ENCODE measurements around the gene TCEAL6. TPM values are rescaled to one million over a fixed set of nuclear protein-coding genes. Genes with fewer than 3 reads are reported as not detected.
"Not testable (repeated sequence)": the region's sequence is repeated elsewhere in the genome, so short reads cannot be mapped to it uniquely, and the experiment has no call there.

TCEAL6 gene
- under 1 TPM; 0.19 to 0.54 (median 0.31) TPM for polyA plus RNA-seq (ENCODE audit: insufficient read length in 3 of 3)

DNA sequence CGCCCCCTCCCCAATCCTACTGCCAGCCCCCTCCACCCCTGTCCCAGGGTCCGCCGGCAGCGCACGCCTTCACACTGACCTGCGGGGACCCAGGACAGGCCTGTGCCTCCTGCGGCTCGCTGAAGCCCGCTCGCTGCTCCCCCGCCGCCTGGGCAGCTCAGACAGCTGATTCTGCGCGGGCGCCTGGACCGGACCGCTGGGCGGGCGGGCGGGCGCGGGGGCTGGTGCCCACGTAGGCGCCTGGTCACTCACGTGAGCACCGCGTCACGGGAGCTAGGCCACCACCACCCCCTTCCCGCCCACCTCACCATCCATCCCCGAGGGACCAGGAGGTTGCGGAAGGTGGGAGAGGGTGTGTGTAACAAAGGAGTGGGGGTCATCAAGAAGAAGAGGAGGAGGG lies at the start of gene TCEAL6:
Gene TCEAL6 (minus strand): TSS at position 208 of the 400 bp plus-strand sequence.
- not testable (repeated sequence) for DNase-seq (ENCODE audit: low read depth in 3 of 3, low spot score in 2 of 3)

DNA sequence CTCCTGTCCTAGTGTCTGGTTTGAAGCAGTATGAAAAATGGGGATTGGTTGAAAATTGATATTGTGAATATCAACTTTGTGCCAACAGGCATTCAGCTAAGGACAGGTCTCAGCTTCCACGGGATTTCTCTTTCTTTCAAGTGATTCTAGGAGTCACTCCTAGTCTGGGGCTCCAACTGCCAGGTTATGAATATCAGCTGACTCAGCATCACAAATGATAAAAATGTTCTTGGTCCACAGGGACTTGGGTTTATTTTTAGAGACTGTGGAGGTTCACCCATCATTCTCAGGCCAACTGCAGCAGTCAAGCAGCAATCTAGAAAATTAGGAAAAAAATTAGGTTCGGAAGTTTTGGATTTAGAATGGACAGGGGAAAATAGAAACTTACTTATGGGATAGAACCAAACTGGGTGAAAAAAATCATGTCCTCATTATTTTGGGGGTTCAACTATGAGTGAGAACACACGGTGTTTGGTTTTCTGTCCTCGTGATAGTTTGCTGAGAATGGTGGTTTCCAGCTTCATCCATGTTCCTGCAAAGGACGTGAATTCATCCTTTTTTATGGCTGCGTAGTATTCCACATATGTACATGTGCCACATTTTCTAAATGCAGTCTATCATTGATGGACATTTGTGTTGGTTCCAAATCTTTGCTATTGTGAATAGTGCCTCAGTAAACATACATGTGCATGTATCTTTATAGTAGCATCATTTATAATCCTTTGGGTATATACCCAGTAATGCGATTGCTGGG lies 43.9 kb upstream of the TCEAL6 start:
- DNase-seq (ENCODE audit: low read depth in 3 of 3, low spot score in 2 of 3), result no peak

DNA sequence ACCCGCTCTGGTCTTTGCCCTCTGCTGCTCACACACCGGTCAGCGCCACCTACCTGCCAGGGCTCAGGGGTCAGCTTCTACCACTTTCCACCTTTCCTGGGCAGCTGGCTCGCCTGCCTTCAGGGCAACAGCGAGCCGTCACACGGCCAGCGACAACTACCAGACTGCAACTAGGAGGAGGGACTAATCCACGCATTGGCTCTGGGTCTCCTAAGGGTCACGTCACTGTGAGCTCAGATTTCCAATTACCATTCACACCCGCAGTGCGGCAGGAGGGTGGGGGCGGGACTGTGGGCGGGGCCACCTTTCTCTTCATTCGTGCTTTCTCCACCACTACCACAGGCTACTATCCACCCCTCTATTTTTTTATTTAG lies 13.5 kb upstream of the TCEAL6 start, which contains the start of gene BEX5:
Gene BEX5 (minus strand): TSS at position 172 of the 374 bp plus-strand sequence. CDS start 1,712 bp downstream, outside the sequence.
- DNase-seq (ENCODE audit: low read depth in 3 of 3, low spot score in 2 of 3), result peak in 2 of 3 donors; percentile 17 to 30

DNA sequence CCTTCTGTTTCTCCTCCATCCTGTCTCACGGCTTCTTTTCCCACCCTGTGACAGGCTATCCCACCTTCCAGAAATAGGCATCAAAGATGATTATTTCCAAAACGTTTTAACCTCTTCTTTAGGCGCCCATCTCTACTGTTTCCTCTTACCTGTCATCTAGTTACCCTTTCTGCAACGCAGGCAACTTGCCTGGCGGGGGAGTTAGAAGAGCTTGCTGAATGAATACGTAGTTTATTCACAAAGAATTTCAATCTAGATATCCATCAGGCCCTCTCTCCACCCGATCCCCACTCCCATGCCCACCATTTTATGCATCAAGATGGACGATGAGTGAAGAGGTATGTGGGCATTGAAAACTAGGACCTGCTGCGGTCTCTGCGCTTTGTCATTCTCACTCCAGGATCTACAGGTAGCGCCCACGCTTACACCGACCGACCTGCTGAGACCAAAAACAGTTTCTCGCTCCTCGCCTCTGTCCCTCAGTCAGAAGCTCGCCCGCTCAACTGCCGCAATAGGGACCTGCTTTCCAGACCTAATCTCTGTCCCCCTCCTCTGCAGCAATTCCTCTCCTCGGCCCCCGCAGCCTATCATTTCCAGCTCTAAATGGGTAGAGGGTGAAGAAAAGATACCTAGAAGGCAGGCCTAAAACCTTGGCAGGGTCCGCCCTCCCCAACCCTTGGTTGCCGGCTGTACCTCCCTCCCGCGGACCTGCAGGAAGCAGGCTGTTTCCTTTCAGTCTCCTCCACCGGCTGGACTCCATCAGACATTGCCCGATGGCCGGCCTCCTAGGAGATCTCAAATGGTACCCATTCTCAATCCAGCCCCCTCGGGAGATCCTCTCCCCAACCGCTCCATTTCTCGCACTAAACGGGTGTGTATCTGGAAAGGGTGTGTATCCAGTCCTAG lies 12.9 kb upstream of the TCEAL6 start:
- no peak for DNase-seq (ENCODE audit: low read depth in 3 of 3, low spot score in 2 of 3)

DNA sequence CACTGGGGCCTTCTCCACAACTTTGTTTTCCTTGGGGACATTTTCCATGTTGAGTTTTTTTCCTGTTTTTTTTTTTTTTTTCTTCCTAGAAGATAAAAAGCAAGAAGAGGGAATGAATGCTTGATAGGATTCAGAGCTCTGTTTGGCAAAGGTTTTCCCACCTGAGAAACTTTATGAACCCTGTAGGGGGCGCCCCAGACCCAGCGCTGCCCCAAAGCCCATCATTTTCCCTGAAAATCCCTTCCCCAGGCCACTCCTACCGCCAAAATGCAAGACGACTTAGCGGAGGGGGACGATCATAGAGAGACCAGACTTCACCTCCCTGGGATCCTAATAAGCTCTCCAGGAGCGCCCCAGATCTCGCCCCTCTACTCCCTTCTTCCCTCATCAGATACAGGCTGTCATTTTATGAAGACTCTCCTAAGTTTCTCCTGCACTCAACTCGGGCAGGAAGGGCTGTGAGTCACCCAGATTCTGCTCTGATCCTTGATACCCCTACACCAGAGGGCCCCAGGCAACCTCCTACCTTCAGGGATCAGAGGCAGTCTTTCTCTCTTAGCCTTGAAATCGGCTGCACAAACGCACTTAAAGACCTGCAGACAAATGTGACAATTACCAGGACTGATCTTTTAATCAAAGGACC lies 12.1 kb upstream of the TCEAL6 start:
- DNase-seq (ENCODE audit: low read depth in 3 of 3, low spot score in 2 of 3), result no peak

DNA sequence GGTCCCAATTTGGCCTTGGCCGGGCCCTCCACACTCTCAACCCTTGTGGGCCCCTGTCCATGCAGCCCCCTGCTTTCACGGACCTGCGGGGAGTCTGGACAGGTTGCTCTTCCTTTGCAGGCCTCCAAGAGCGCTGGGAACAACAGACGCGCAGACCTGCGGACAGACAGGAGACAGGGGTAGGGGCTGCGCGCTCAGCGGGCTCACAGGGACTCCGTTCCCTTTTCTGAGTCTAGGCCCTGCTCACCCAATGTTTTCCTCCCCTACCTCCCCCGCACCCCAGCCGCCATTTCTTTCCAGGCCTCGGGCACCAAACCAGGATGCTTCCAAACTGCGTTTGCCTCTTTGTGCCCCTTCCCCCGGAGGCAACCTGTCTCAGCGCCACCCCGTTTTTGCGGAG lies 650 bp downstream of the TCEAL6 start:
- DNase-seq (ENCODE audit: low read depth in 3 of 3, low spot score in 2 of 3), result not testable (repeated sequence)

DNA sequence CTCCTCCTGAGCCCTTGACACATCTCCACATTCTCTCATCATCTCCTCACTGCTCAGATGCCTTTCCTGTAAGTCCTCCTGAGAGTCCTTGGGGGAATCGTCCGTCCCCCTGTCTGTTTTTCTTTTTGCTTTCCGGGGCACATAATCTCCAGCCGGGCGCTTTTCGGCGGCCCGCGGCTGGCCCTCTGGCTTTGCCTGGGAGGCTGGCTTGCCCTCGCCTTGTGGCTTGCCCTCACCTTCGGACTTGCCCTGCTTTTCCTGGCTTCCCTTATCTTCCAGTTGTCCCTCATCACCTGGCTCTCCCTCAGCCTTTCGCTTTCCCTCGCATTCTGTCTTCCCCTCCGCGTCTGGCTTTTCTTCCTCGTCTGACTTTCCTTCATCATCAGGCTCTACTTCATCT lies 1.4 kb downstream of the TCEAL6 start:
- not testable (repeated sequence) for DNase-seq (ENCODE audit: low read depth in 3 of 3, low spot score in 2 of 3)

DNA sequence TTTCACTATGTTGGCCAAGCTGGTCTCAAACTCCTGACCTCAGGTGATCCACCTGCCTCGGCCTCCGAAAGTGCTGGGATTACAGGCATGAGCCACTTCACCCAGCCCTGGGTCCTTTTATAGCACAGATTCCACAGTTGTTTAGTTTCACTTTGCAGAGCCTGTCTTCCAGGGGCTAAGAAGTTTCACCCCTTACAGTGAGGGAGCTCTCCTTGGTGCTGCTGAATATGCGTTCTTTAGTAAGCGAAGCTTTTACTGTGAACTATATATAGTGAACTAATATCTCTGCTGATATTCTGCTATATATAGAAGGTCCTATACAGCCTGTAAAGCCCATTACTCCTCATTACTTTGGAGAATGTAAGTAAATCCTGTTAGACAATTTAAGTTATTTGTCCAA lies 4.2 kb downstream of the TCEAL6 start:
- DNase-seq (ENCODE audit: low read depth in 3 of 3, low spot score in 2 of 3), result no peak

DNA sequence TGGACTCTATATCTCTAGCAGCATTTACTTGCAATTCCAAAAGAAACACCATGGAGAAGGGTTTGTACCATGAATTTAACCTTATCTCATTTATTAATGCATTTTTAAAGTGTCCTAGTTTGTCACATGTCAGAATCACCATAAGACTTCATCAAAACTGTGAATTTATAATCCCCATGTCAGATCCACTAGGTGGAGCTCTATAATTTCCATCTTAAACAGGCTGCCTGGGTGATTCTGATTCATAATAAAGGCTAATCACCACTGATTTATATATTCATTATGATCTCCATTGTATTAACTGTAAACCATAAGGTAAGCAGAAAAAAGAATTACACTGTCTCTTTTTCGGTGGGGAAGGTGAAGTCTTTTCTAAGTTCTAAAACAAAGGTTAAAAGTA lies 12.8 kb downstream of the TCEAL6 start:
- no peak for DNase-seq (ENCODE audit: low read depth in 3 of 3, low spot score in 2 of 3)

DNA sequence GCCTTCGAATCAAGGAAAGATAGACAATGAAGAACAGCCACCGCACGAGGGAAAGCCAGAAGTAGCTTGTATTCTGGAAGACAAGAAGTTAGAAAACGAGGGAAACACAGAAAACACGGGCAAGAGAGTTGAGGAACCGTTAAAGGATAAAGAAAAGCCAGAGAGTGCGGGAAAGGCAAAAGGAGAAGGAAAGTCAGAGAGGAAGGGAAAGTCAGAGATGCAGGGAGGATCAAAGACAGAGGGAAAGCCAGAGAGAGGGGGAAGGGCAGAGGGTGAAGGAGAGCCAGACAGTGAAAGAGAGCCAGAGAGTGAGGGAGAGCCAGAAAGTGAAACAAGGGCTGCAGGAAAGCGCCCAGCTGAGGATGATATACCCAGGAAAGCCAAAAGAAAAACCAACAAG lies 15.4 kb downstream of the TCEAL6 start:
- DNase-seq (ENCODE audit: low read depth in 3 of 3, low spot score in 2 of 3), result no peak

DNA sequence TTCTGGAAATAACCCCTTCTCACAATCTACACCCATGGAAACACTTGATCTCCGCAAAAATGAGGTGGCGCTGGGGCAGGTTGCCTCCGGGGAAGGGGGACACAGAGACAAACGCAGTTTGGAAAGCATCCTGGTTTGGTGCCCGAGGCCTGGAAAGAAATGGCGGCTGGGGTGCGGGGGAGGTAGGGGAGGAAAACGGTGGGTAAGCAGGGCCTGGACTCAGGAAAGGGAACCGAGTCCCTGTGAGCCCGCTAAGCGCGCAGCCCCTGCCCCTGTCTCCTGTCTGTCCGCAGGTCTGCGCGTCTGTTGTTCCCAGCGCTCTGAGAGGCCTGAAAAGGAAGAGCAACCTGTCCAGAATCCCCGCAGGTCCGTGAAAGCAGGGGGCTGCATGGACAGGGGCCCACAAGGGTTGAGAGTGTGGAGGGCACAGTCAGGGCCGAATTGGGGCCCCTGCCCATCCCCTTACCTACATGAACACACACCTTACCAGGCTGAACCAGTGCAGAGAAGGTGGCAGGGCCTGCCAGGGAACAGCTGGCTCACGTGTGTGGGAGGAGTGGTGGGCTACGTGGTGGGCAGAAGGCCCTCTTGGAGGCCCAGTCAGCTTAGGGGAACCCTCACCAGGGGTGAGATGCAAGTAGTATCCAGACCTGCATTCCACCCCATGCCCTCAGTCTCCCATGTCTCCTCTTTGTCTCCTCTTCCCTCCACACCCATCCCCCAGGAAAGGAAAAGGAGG lies 16.0 kb downstream of the TCEAL6 start:
- DNase-seq (ENCODE audit: low read depth in 3 of 3, low spot score in 2 of 3), result not testable (repeated sequence)

DNA sequence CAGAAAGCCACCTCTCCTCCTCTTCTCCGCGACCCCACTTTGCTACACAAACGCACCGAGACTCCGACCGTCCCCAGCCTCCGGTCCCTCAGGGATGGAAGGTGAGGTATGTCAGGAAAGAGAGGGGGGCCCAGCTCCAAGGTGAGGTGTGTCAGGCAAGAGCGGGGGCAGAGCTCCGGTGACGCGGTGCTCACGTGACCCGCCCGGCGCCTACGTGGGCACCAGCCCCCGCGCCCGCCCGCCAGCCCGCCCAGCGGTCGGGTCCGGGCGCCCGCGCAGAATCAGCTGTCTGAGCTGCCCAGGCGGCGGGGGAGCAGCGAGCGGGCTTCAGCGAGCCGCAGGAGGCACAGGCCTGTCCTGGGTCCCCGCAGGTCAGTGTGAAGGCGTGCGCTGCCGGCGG lies 16.8 kb downstream of the TCEAL6 start, which contains the start of gene TCEAL2:
Gene TCEAL2 (plus strand): TSS at position 244 of the 400 bp plus-strand sequence. CDS start 1,152 bp downstream, outside the sequence.
- DNase-seq (ENCODE audit: low read depth in 3 of 3, low spot score in 2 of 3), result not testable (repeated sequence)

DNA sequence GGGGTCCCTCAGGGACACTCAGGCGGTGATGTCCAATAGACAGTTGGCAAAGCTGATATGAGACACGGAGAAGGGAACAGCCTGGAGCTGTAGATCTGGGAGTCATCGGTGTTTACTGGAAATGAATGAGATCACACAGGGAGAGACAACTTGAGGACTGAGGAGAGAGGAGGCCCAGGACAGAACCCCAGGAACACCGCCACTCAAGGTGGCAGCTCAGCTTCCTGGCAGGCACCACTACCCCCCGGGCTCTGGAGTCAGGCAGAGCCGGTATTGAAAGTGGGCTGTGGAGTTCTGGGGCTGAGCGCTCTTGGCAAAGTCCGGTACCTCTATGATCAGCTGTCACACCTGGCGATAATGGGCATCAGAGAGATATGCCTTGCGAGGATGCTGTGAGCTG lies 17.3 kb downstream of the TCEAL6 start:
- DNase-seq (ENCODE audit: low read depth in 3 of 3, low spot score in 2 of 3), result not testable (repeated sequence)

DNA sequence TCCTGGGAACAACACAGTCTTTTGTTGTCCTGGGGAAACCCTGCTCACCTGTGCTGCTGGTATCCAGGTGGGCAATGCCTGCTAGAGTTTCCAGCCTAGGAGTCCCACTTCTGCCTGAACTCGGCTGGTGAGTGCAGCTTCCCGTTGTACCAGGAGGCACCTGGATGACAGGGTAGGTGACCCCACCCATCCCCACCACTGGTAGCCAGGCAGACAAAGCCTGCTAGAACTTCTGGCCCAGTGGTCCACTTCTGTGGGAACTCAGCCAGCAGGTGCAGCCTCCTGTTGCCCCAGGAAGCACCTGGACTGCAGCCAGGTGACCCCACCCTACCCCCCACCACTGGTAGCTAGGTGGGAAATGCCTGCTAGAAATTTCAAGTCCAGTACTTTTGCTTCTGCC lies 26.5 kb downstream of the TCEAL6 start:
- no peak for DNase-seq (ENCODE audit: low read depth in 3 of 3, low spot score in 2 of 3)

DNA sequence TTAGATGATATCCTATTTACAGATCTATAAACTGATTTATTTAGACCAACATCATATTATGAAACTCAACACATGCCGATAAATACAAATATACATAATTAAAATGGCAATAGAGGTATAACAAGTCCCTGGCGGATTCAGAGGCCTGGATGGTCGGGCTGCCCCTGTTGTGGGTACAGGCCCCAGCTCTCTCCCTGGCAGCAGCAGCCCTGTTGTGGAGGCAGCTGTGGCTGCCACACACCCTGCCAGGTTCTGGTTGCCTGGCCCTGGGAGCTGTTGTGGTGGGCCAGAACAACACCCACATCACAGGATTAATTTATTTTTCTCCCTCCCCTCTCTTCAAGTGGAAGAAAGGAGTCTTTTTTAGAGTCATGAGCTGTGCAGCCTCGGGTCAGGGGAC lies 28.9 kb downstream of the TCEAL6 start:
- no peak for DNase-seq (ENCODE audit: low read depth in 3 of 3, low spot score in 2 of 3)

Other genes starting within 250 kb of the TCEAL6 start
- 10 to 100 TPM; 23.1 to 32.4 (median 26.4) TPM for gene ZMAT1, start 210.5 kb downstream of the TCEAL6 start, polyA plus RNA-seq (ENCODE audit: insufficient read length in 3 of 3)
- 10 to 100 TPM; 20.8 to 26.0 (median 26.0) TPM for gene TCEAL2, start 16.8 kb downstream of the TCEAL6 start, polyA plus RNA-seq (ENCODE audit: insufficient read length in 3 of 3)
- gene BEX5, start 13.5 kb upstream of the TCEAL6 start, polyA plus RNA-seq (ENCODE audit: insufficient read length in 3 of 3), result 10 to 100 TPM; 12.4 to 18.8 (median 13.5) TPM
- under 1 TPM in 1 of 3 donors, not detected in 2; 0.44 TPM for gene TCP11X1, start 72.8 kb upstream of the TCEAL6 start, polyA plus RNA-seq (ENCODE audit: insufficient read length in 3 of 3)
- under 1 TPM; 0.08 to 0.62 (median 0.54) TPM for gene NXF2, start 104.7 kb upstream of the TCEAL6 start, polyA plus RNA-seq (ENCODE audit: insufficient read length in 3 of 3)

All from right renal cortex interstitium (tissue), 3 donors.